GM11168 (cell line): Measurements from ENCODE around the gene AHCTF1.

ENCODE experiments used
- in situ Hi-C: fragments of 300-500 bp; cut with MboI; formaldehyde crosslinking; loops from one replicate; pipeline ENCODE4 v1.12.0; 2022; ENCODE audit warnings: low sequenced_read_pairs; ENCODE audit not compliant: unreplicated experiment

The AHCTF1 gene, protein sequence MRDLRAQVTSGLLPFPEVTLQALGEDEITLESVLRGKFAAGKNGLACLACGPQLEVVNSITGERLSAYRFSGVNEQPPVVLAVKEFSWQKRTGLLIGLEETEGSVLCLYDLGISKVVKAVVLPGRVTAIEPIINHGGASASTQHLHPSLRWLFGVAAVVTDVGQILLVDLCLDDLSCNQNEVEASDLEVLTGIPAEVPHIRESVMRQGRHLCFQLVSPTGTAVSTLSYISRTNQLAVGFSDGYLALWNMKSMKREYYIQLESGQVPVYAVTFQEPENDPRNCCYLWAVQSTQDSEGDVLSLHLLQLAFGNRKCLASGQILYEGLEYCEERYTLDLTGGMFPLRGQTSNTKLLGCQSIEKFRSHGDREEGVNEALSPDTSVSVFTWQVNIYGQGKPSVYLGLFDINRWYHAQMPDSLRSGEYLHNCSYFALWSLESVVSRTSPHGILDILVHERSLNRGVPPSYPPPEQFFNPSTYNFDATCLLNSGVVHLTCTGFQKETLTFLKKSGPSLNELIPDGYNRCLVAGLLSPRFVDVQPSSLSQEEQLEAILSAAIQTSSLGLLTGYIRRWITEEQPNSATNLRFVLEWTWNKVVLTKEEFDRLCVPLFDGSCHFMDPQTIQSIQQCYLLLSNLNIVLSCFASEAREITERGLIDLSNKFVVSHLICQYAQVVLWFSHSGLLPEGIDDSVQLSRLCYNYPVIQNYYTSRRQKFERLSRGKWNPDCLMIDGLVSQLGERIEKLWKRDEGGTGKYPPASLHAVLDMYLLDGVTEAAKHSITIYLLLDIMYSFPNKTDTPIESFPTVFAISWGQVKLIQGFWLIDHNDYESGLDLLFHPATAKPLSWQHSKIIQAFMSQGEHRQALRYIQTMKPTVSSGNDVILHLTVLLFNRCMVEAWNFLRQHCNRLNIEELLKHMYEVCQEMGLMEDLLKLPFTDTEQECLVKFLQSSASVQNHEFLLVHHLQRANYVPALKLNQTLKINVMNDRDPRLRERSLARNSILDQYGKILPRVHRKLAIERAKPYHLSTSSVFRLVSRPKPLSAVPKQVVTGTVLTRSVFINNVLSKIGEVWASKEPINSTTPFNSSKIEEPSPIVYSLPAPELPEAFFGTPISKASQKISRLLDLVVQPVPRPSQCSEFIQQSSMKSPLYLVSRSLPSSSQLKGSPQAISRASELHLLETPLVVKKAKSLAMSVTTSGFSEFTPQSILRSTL (N-terminal part only)

DNA sequence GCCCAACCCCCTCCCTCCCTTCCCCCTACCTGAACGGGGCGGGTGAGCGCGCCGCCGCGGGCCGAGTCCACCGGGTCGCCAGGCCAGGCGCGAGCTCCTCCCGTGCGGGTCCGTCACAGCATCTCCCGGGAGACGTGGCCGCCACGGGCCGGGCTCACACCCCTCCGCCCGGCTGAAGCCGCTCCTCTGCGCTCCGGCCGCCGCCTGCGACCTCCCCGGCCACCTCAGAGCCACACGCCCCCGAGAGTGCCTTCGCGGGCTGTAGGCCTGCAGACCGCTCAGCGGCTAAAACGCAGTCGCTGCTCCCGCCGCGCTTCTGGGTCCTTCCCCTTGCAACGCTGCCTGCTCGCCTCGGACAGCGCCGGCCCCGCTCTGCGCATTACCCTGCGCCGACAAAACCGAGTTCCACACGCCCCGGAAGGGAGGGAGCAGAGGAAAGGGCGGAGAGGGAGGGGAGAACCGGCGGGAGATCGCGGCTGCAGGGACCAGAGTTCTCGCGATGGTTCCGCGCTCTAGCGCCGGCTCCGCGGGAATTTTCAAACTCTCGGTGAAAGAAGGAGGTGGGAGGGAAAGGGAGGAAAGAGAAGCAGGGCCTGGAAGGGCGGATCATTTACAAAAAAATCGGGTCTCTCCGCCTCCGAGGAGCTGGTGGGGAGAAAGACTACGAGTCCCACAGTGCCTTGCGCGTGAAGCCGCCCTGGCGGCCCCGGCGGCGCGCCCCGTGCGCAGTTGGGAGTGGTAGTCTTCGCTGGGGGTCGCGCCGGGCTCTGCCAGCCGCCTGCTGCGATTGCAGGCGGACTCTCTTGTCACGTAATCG, at the start of gene AHCTF1:
AHCTF1 (minus strand) TSS at position 400 of the 817 bp plus-strand sequence. CDS start 13,578 bp downstream, outside the sequence.
- in situ Hi-C loops: no loop called here

DNA sequence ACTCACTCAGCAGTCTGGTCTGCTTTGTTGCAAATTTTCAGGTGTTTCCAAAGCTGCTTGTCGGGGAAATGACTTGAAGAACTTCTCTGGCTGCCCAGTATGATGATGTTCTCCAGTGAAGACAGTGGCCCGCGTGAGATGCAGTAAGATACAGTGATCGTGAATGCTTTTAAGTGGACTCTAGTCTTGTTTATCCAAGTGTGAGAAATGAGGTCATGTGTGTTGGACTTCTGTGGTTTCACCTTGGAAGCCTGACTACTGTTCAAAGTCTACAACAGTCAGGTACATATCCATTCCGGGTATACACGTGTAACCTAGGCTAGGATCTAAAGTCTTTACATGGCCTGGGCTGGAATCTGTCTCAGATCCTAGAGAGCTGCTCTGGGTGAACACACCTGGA, 47.0 kb upstream of the AHCTF1 start:
- in situ Hi-C loops: no loop called here

GRCh38 chr1:246978281-246978680, 46.5 kb upstream of the AHCTF1 start:
- in situ Hi-C loops: no loop called here

- in situ Hi-C loops: no loop called here
These were observed 40.2 kb upstream of the AHCTF1 start for GRCh38 chr1:246971969-246972368.

GRCh38 chr1:246971090-246971721, 39.5 kb upstream of the AHCTF1 start:
- in situ Hi-C loops: no loop called here

GRCh38 chr1:246969621-246970020, 37.9 kb upstream of the AHCTF1 start:
- in situ Hi-C loops: no loop called here

DNA sequence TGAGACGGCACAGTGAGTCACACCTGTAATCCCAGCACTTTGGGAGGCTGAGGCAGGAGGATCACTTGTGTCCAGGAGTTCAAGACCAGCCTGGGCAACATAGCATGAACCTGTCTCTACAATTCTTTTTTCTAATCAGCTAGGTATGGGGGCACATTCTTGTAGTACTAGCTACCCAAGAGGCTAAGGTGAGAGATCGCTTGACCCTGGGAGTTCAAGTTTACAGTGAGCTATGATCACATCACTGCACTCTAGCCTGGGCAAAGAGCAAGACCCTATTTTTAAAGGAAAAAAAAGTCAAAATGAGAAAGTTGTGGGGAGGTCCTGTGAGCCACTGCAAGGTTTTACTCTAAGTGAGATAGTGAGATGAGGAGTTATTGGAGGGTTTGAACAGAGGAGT, 34.8 kb upstream of the AHCTF1 start:
- in situ Hi-C loops: no loop called here

GRCh38 chr1:246959944-246960693, 28.4 kb upstream of the AHCTF1 start:
- in situ Hi-C loops: no loop called here

GRCh38 chr1:246954126-246954525, 22.4 kb upstream of the AHCTF1 start:
- in situ Hi-C loops: no loop called here

- in situ Hi-C loops: no loop called here
These were observed 19.7 kb upstream of the AHCTF1 start for GRCh38 chr1:246951413-246951812.

DNA sequence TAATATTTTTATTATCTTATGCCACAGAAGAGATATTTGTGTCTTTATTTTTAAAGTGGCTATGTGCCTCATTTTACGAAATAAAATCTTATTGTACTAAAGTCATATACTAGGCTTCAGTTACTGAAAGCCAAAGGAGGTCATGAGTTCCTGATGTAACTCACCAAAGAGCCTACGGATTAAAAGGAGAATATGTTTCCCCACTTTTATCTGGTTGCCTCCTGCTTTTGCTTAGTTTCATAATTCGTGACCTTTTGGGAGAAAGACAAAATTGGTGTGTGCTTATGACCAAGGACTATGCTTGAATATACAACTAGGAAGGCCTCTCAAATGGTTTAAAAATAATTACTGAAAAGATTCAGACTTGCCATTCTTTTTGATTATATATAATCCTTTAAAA, 18.2 kb upstream of the AHCTF1 start:
- in situ Hi-C loops: no loop called here

- in situ Hi-C loops: no loop called here
These were observed 15.5 kb upstream of the AHCTF1 start for GRCh38 chr1:246947255-246947654.

GRCh38 chr1:246946366-246946765, 14.6 kb upstream of the AHCTF1 start:
- in situ Hi-C loops: no loop called here

- in situ Hi-C loops: no loop called here
These were observed 3.0 kb upstream of the AHCTF1 start for GRCh38 chr1:246934765-246935164.

- in situ Hi-C loops: no loop called here
These were observed 2.1 kb upstream of the AHCTF1 start for GRCh38 chr1:246933893-246934292.

DNA sequence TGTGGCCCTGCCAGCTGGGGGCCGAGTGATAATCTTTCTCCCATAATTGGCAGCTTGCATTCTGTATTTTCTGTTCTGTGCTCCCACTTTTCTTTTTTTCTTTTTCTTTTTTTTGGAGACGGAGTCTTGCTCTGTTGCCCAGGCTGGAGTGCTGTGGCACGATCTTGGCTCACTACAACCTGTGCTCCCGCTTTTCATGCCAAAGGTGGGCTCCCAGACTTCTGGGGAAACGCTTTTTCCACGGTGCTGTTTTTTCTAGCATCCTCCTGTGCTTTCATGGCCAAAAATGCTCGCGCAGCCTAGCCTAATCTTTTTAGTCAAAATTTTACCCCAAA, 585 bp upstream of the AHCTF1 start:
- in situ Hi-C loops: no loop called here

GRCh38 chr1:246930830-246931548, 759 bp downstream of the AHCTF1 start:
- in situ Hi-C loops: no loop called here

- in situ Hi-C loops: no loop called here
These were observed 5.6 kb downstream of the AHCTF1 start for GRCh38 chr1:246925997-246926626.
